Measurements from ENCODE around the gene MYRIP.

- TF ChIP-seq, protein P1, sequence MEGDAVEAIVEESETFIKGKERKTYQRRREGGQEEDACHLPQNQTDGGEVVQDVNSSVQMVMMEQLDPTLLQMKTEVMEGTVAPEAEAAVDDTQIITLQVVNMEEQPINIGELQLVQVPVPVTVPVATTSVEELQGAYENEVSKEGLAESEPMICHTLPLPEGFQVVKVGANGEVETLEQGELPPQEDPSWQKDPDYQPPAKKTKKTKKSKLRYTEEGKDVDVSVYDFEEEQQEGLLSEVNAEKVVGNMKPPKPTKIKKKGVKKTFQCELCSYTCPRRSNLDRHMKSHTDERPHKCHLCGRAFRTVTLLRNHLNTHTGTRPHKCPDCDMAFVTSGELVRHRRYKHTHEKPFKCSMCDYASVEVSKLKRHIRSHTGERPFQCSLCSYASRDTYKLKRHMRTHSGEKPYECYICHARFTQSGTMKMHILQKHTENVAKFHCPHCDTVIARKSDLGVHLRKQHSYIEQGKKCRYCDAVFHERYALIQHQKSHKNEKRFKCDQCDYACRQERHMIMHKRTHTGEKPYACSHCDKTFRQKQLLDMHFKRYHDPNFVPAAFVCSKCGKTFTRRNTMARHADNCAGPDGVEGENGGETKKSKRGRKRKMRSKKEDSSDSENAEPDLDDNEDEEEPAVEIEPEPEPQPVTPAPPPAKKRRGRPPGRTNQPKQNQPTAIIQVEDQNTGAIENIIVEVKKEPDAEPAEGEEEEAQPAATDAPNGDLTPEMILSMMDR (conservative IDR thresholded peaks at IDR 0.05): no peak
- TF ChIP-seq ZFX (IDR thresholded peaks at IDR 0.05): no peak
Measured at GRCh38 chr3:39808467-39809180, 785 bp upstream of the MYRIP start.

All from C4-2B (cell line).